CD4-positive, alpha-beta T cell treated with Interleukin-15 for 1 hour (primary cell): Measurements from ENCODE around the gene FOSL1.
"Not testable (repeated sequence)": the region's sequence is repeated elsewhere in the genome, so short reads cannot be mapped to it uniquely, and the experiment has no call there.

ENCODE experiments used
- DNase-seq: peaks from one replicate; pipeline ENCODE4 v3.0.0-alpha.2; 2020

FOSL1 gene

GRCh38 chr11:65896034-65896999 is 3.9 kb downstream of the FOSL1 start:
- DNase-seq: no peak

- no peak for DNase-seq
Measured at GRCh38 chr11:65895482-65895981, 4.7 kb downstream of the FOSL1 start.

- peak; percentile 53 for DNase-seq
Measured at GRCh38 chr11:65894034-65894591, 6.1 kb downstream of the FOSL1 start.

- DNase-seq: no peak
Measured at GRCh38 chr11:65892661-65893317, 7.4 kb downstream of the FOSL1 start.

GRCh38 chr11:65892137-65892540 is 8.0 kb downstream of the FOSL1 start:
- DNase-seq: not testable (repeated sequence)

- DNase-seq: no peak
Measured at GRCh38 chr11:65891219-65892136, 8.7 kb downstream of the FOSL1 start.

GRCh38 chr11:65890324-65891218 is 9.6 kb downstream of the FOSL1 start, which contains the start of gene CCDC85B:
Gene CCDC85B, plus strand, starts transcription at chr11:65890673. Its CDS starts 111 bp downstream, at chr11:65890784.
- peak; percentile 98 for DNase-seq

- peak; percentile 96 for DNase-seq
Measured at GRCh38 chr11:65888163-65888814, 11.9 kb downstream of the FOSL1 start, which contains the start of gene FIBP. Gene FIBP, minus strand, starts transcription at chr11:65888471. Its CDS starts 53 bp downstream, at chr11:65888418.

- no peak for DNase-seq
Measured at GRCh38 chr11:65887723-65888162, 12.4 kb downstream of the FOSL1 start.

GRCh38 chr11:65886826-65887722 is 13.1 kb downstream of the FOSL1 start:
- no peak for DNase-seq

- DNase-seq: no peak
Measured at GRCh38 chr11:65885808-65886536, 14.2 kb downstream of the FOSL1 start.

- no peak for DNase-seq
Measured at GRCh38 chr11:65885231-65885630, 15.0 kb downstream of the FOSL1 start.

- peak; percentile 80 for DNase-seq
Measured at GRCh38 chr11:65884716-65885092, 15.5 kb downstream of the FOSL1 start.

GRCh38 chr11:65883786-65884715 is 16.1 kb downstream of the FOSL1 start:
- DNase-seq: no peak

- no peak for DNase-seq
Measured at GRCh38 chr11:65883058-65883761, 17.0 kb downstream of the FOSL1 start.
